Neural cell (in vitro differentiated cells): ENCODE measurements around the gene RASEF.

ENCODE experiments used
- EP300 ChIP-seq: fragments of 450-650 bp; conservative IDR thresholded peaks from 2 replicates; pipeline ENCODE4 v1.6.1; 2014; ENCODE audit warnings: antibody characterized with exemption, mild to moderate bottlenecking, moderate library complexity; ENCODE audit not compliant: poor library complexity, severe bottlenecking
- REST ChIP-seq: IDR thresholded peaks from 2 replicates; pipeline ENCODE4 v1.6.1; 2012; ENCODE audit warnings: borderline replicate concordance

DNA sequence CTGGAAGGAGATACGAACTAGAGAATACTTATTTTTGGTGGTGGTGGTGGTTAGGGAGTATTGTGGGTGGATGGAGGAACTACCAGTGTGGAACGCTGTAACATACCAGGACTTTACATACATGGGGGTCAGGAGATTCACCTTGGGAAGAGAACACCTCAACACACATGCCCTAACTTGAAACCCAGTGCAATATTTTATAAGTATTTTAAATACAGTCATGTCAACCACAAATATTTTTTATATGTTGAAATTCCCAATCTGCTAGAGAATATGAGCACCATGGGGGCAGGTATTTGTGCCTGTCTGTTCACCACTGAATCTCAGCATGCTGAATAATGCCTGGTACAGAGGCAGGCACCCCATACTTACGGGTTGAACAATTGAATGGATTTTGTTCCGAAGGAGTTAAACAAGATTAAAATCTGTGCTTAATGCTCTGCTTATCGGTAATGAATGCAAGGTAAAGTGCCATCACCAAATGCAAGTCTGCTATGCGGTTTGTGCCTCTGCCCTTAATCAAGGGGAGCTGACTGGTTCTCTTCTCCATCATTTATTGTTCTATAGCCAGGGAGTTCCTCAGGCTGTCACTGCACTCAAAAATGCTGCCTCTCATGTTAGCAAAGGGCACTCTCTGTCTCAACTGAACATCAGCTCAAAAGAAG lies 65.3 kb downstream of the RASEF start:
- TF ChIP-seq REST: no peak
- TF ChIP-seq EP300: no peak
